DND-41 (cell line): ENCODE measurements around the gene TAF9.
A peak's percentile ranks its signal among the peaks of the same experiment; 100 is the strongest.
"Not testable (repeated sequence)": the region's sequence is repeated elsewhere in the genome, so short reads cannot be mapped to it uniquely, and the experiment has no call there.

ENCODE experiments used
- ATAC-seq: fragments of 200-7000 bp; cut with Tn5 transposase; 3 replicates; pipeline ENCODE4 v1.9.1; 2021; ENCODE audit warnings: low read depth; ENCODE audit not compliant: insufficient read depth
- DNase-seq: peaks from one replicate; pipeline ENCODE4 v3.0.0-alpha.2; 2020
- H2AFZ ChIP-seq: 2 replicates; pipeline ENCODE4 v1.6.0; 2012; ENCODE audit warnings: low read depth, low read length
- H3K27ac ChIP-seq: 2 replicates; pipeline ENCODE4 v1.5.1; 2012; ENCODE audit warnings: low read length, inconsistent platforms
- H3K27me3 ChIP-seq: fragments of 200-600 bp; sonication (generic); 2 replicates; pipeline ENCODE4 v1.6.0; 2012; ENCODE audit warnings: low read length, mild to moderate bottlenecking, inconsistent platforms; ENCODE audit not compliant: insufficient read depth, poor library complexity
- H3K36me3 ChIP-seq: 2 replicates; pipeline ENCODE4 v1.5.1; 2012; ENCODE audit warnings: low read length, inconsistent platforms; ENCODE audit not compliant: insufficient read depth
- H3K4me1 ChIP-seq: 2 replicates; pipeline ENCODE4 v1.5.1; 2012; ENCODE audit warnings: mild to moderate bottlenecking, low read length; ENCODE audit not compliant: insufficient read depth
- H3K4me2 ChIP-seq: 2 replicates; pipeline ENCODE4 v1.6.0; 2012; ENCODE audit warnings: mild to moderate bottlenecking, moderate library complexity, low read length, inconsistent platforms; ENCODE audit not compliant: insufficient read depth
- H3K4me3 ChIP-seq, 2 experiments: fragments of 200-600 bp in 1 of 2; shearing (Covaris generic) in 1 of 2; 2 replicates each; pipeline ENCODE4 v1.5.1; 2012 to 2016; ENCODE audit warnings: inconsistent platforms in 2 of 2, low read length in 2 of 2, mild to moderate bottlenecking in 2 of 2, low read depth in 1 of 2, moderate library complexity in 1 of 2
- H3K79me2 ChIP-seq: 2 replicates; pipeline ENCODE4 v1.6.0; 2012; ENCODE audit warnings: low read length, inconsistent platforms; ENCODE audit not compliant: insufficient read depth
- H3K9ac ChIP-seq: 2 replicates; pipeline ENCODE4 v1.6.0; 2012; ENCODE audit warnings: low read depth, mild to moderate bottlenecking, inconsistent platforms, low read length, moderate library complexity
- H3K9me3 ChIP-seq: 2 replicates; pipeline ENCODE4 v1.5.1; 2012; ENCODE audit warnings: low read length, moderate library complexity, mild to moderate bottlenecking, inconsistent platforms; ENCODE audit not compliant: insufficient read depth, severe bottlenecking
- H4K20me1 ChIP-seq: 2 replicates; pipeline ENCODE4 v1.6.0; 2012; ENCODE audit warnings: low read length; ENCODE audit not compliant: insufficient read depth
- EZH2 ChIP-seq: IDR thresholded peaks from 3 replicates; pipeline ENCODE4 v1.6.1; 2012; ENCODE audit warnings: borderline replicate concordance, low read depth, mild to moderate bottlenecking, moderate library complexity, low read length, inconsistent platforms; ENCODE audit not compliant: severe bottlenecking
- TF ChIP-seq, protein P1 (sequence below): IDR thresholded peaks from 2 replicates; pipeline ENCODE4 v1.5.1; 2012; ENCODE audit warnings: borderline replicate concordance, low read length, moderate library complexity, mild to moderate bottlenecking; ENCODE audit not compliant: poor library complexity, severe bottlenecking; ENCODE audit errors: extremely low read depth

TAF9 gene

DNA sequence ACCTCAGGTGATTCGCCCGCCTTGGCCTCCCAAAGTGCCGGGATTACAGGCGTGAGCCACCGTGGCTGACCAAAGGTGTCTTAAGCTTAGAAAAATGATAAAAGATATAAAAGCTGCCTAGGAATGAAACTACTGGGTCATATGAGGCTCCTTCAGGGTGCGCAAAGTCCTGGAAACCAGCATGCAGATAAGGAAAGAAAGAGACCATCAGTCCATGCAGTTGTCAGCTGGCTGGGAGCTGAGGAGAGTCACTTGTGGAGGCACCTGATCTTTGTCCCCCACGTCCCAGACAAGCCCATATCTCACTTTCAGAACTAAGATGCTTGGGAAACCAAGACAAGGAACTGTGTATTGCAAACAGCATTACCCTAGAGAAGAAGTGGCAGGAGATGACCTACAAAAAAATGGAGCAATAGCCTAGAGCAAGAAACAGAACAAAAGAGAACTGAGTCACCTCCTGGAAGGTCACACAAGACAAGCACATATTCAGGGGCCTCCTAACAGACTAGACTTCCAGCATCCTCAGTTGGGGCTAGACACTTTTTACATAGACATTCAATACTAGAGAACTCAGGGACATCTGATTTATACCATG lies 33.9 kb downstream of the TAF9 start:
- Histone ChIP-seq H3K4me1 (peaks cover 19% of the 10 kb centered on the region), H3K4me3 (no peak overlapping the region), H3K27me3 (no peaks in the 10 kb centered on the region), H3K27ac (no peak overlapping the region), H3K79me2 (peaks cover 15% of the 10 kb centered on the region), H3K4me2 (no peak overlapping the region), H4K20me1 (no peaks in the 10 kb centered on the region), H3K36me3 (no peaks in the 10 kb centered on the region), H3K9me3 (no peaks in the 10 kb centered on the region), H3K9ac (no peak overlapping the region), H2AFZ (no peak overlapping the region)
- no peak for TF ChIP-seq EZH2
- TF ChIP-seq, protein P1, sequence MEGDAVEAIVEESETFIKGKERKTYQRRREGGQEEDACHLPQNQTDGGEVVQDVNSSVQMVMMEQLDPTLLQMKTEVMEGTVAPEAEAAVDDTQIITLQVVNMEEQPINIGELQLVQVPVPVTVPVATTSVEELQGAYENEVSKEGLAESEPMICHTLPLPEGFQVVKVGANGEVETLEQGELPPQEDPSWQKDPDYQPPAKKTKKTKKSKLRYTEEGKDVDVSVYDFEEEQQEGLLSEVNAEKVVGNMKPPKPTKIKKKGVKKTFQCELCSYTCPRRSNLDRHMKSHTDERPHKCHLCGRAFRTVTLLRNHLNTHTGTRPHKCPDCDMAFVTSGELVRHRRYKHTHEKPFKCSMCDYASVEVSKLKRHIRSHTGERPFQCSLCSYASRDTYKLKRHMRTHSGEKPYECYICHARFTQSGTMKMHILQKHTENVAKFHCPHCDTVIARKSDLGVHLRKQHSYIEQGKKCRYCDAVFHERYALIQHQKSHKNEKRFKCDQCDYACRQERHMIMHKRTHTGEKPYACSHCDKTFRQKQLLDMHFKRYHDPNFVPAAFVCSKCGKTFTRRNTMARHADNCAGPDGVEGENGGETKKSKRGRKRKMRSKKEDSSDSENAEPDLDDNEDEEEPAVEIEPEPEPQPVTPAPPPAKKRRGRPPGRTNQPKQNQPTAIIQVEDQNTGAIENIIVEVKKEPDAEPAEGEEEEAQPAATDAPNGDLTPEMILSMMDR: no peak
- ATAC-seq (no peak), DNase-seq (no peak)

DNA sequence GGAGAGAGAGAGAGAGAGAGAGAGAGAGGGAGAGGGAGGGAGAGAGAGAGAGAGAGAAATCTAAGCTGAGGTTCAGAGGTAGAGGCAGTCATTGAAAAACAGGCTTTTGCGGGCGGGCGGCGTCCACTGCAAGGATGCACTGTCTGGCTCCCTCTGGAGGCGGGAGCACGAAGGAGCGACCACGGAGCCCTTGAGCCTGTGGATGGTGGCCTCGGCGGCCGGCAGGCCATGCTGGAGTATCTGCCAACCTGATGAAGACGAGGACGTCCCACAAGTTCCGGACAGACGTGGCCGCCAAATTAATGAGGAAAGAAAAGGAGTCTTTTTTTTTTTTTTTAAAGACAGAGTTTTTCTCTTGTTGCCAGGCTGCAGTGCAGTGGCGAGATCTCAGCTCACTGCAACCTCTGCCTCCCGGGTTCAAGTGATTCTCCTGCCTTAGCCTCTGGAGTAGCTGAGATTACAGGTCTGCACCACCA lies 34.5 kb downstream of the TAF9 start:
- H3K36me3 ChIP-seq: no peaks in the 10 kb centered on the region
- H3K27me3 ChIP-seq: no peaks in the 10 kb centered on the region
- TF ChIP-seq EZH2: no peak
- TF ChIP-seq, protein P1: peak; percentile 64
- no peak overlapping the region for H3K4me3 ChIP-seq
- H3K79me2 ChIP-seq: peaks cover 15% of the 10 kb centered on the region
- H3K4me2 ChIP-seq: no peak overlapping the region
- peaks cover 19% of the 10 kb centered on the region for H3K4me1 ChIP-seq
- peak; percentile 58 for DNase-seq
- H3K9ac ChIP-seq: no peak overlapping the region
- H3K9me3 ChIP-seq: no peaks in the 10 kb centered on the region
- peak; percentile 28; the same call in 1 of the 3 replicates for ATAC-seq
- no peak overlapping the region for H2AFZ ChIP-seq
- no peaks in the 10 kb centered on the region for H4K20me1 ChIP-seq
- H3K27ac ChIP-seq: no peak overlapping the region

DNA sequence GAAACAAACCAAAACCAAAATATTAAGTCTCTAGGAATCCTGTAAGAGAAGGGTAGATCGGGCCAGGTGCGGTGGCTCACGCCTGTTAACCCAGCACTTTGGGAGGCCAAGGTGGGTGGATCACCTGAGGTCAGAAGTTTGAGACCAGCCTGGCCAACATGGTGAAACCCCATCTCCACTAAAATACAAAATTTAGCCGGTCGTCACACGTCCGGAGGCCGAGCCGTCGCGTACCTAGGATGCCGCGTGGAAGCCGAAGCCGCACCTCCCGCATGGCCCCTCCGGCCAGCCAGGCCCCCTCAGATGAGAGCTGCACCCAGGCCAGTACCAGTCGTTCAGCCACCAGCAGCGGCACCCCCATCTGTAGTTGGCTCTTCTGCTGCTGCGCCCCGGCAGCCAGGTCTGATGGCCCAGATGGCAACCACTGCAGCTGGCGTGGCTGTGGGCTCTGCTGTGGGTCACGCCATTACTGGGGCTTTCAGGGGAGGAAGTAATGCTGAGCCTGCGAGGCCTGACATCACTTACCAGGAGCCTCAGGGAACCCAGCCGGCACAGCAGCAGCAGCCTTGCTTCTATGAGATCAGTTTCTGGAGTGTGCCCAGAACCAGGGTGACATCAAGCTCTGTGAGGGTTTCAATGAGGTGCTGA lies 35.5 kb downstream of the TAF9 start:
- Histone ChIP-seq H3K4me1 (peaks cover 19% of the 10 kb centered on the region), H3K4me2 (peak overlapping the region; percentile 87; the same call in 1 of the 2 replicates), H3K79me2 (peaks cover 15% of the 10 kb centered on the region), H3K9ac (peak overlapping the region; percentile 68; the same call in 1 of the 2 replicates), H2AFZ (peak overlapping the region; percentile 100; the same call in 1 of the 2 replicates), H3K4me3 (peak overlapping the region in 1 of 2 experiments; percentile 80; a peak in 2 of 4 replicates)
- not testable (repeated sequence) for H3K27ac ChIP-seq, H3K9me3 ChIP-seq, ATAC-seq, H3K27me3 ChIP-seq, H3K36me3 ChIP-seq, H4K20me1 ChIP-seq
- DNase-seq: peak; percentile 18
